Gastroesophageal sphincter (tissue), 4 donors: ENCODE data around the gene ATP9B. TPM values are rescaled to one million over a fixed set of nuclear protein-coding genes. Genes with fewer than 3 reads are reported as not detected.
"Not testable (repeated sequence)": the region's sequence is repeated elsewhere in the genome, so short reads cannot be mapped to it uniquely, and the experiment has no call there.

ENCODE experiments used
- ATAC-seq: fragments of 150-250 bp; one replicate; pipeline ENCODE4 v1.9.1; 2016; ENCODE audit warnings: mild to moderate bottlenecking, moderate library complexity
- H3K27ac ChIP-seq, 4 donors: fragments of 200-600 bp; sonication (generic) in 3 of 4; 1 replicate in 3 of 4; 2 replicates in 1 of 4; pipeline ENCODE4 v1.5.1; 2016 to 2019
- H3K27me3 ChIP-seq: fragments of 200-600 bp; sonication (generic); one replicate; pipeline ENCODE4 v1.5.1; 2019
- H3K36me3 ChIP-seq, 2 donors: fragments of 200-600 bp; sonication (generic); one replicate each; pipeline ENCODE4 v1.5.1; 2019; ENCODE audit warnings: control low read depth in 1 of 2
- H3K4me1 ChIP-seq, 3 donors: fragments of 200-600 bp; sonication (generic); 1 replicate in 2 of 3; 2 replicates in 1 of 3; pipeline ENCODE4 v1.5.1; 2016 to 2019; ENCODE audit warnings: control low read depth in 2 of 3
- H3K4me3 ChIP-seq, 2 donors: fragments of 200-600 bp; sonication (generic); one replicate each; pipeline ENCODE4 v1.5.1; 2019; ENCODE audit warnings: mild to moderate bottlenecking in 1 of 2, moderate library complexity in 1 of 2
- H3K9me3 ChIP-seq, 3 donors: fragments of 200-600 bp; sonication (generic); one replicate each; pipeline ENCODE4 v1.5.1; 2017 to 2019; ENCODE audit warnings: control low read depth in 2 of 3
- CTCF ChIP-seq, 4 experiments: fragments of 200-600 bp in 2 of 4; fragments of 450-650 bp in 2 of 4; sonication (generic) in 1 of 4; IDR thresholded peaks; one replicate each; pipeline ENCODE4 v1.5.1; 2017 to 2019; ENCODE audit warnings: antibody characterized with exemption in 4 of 4, mild to moderate bottlenecking in 2 of 4, moderate library complexity in 2 of 4
- EP300 ChIP-seq: sonication (generic); formaldehyde crosslinking; IDR thresholded peaks from one replicate; pipeline ENCODE4 v1.6.1; 2017; ENCODE audit warnings: antibody characterized with exemption, mild to moderate bottlenecking
- POLR2A ChIP-seq, 2 donors: fragments of 450-650 bp; IDR thresholded peaks; one replicate each; pipeline ENCODE4 v1.6.1; 2017; ENCODE audit warnings: antibody characterized with exemption in 2 of 2, mild to moderate bottlenecking in 2 of 2, moderate library complexity in 1 of 2
- POLR2AphosphoS5 ChIP-seq: sonication (generic); formaldehyde crosslinking; IDR thresholded peaks from one replicate; pipeline ENCODE4 v1.6.1; 2017; ENCODE audit warnings: antibody characterized with exemption
- whole genome bisulfite sequencing, 2 donors: methylation state at CpG; one replicate each; pipeline ENCODE4 v1.1.5; 2018; ENCODE audit warnings: low coverage in 1 of 2; 5-methylcytosine and 5-hydroxymethylcytosine counted together
- total RNA-seq, 4 donors: library from RNA; depleted of rRNA; stranded (reverse); fragments of >200 nt; gene quantifications; one replicate each; pipeline ENCODE4 v1.1.0, GENCODE V29; 2016

The ATP9B gene
- total RNA-seq, 4 donors from 2014 or later, result 16.6 to 48.7 (median 33.7) TPM

GRCh38 chr18:79070486-79070885 lies 1.3 kb downstream of the ATP9B start:
- H3K27ac ChIP-seq, result no peak overlapping the region
- H3K27me3 ChIP-seq, result no peaks in the 10 kb centered on the region
- H3K4me1 ChIP-seq, result peaks cover 0 to 32% (median 7%) of the 10 kb centered on the region in 3 donors
- TF ChIP-seq CTCF (IDR thresholded peaks at IDR 0.05) (no peak), EP300 (no peak), POLR2A (IDR thresholded peaks at IDR 0.05) (no peak), POLR2AphosphoS5 (no peak)
- H3K9me3 ChIP-seq, result no peaks in the 10 kb centered on the region
- H3K4me3 ChIP-seq, result peak overlapping the region; percentile 94 to 99
- ATAC-seq, result no peak
- H3K36me3 ChIP-seq, result no peaks in the 10 kb centered on the region
- WGBS, 2 donors, result 78 to 95% methylated on average over 3 of the region's 3 CpGs

DNA sequence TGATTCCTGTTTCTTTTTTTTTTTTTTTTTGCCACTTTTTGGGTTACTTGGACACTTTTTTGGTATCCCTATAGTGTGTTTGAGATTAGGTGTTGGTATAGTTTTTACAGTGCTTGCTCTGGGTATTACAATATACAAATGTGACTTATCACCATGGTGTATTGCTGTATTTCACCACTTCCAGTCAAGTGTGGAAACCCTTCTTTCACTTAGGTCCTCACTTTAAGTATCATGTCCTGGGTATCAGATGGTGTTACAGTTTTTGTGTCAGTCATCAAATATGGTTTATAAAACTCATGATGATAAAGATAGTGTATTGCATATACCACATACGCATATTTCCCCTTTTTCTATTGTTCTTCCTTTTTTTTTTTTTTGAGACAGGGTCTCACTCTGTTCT lies 1.8 kb downstream of the ATP9B start:
- H3K27me3 ChIP-seq, result no peaks in the 10 kb centered on the region
- no peaks in the 10 kb centered on the region for H3K36me3 ChIP-seq
- ATAC-seq, result no peak
- H3K4me1 ChIP-seq, result peaks cover 0 to 32% (median 7%) of the 10 kb centered on the region in 3 donors
- H3K9me3 ChIP-seq, result no peaks in the 10 kb centered on the region
- 83 to 100% methylated on average over 1 of the region's 1 CpG for WGBS, 2 donors
- TF ChIP-seq POLR2A (IDR thresholded peaks at IDR 0.05) (no peak), POLR2AphosphoS5 (no peak), CTCF (IDR thresholded peaks at IDR 0.05) (no peak), EP300 (no peak)
- no peak overlapping the region for H3K27ac ChIP-seq
- H3K4me3 ChIP-seq, result no peak overlapping the region

- no peak for ATAC-seq
- H3K27me3 ChIP-seq, result no peaks in the 10 kb centered on the region
- H3K27ac ChIP-seq, result no peak overlapping the region
- H3K4me3 ChIP-seq, result no peak overlapping the region
- H3K9me3 ChIP-seq, result no peaks in the 10 kb centered on the region
- H3K4me1 ChIP-seq, result peaks cover 0 to 32% (median 7%) of the 10 kb centered on the region in 3 donors
- H3K36me3 ChIP-seq, result no peaks in the 10 kb centered on the region
- TF ChIP-seq EP300, result no peak
- TF ChIP-seq CTCF (IDR thresholded peaks at IDR 0.05), result no peak
- no peak for TF ChIP-seq POLR2A (IDR thresholded peaks at IDR 0.05)
- no peak for TF ChIP-seq POLR2AphosphoS5
- 90 to 92% methylated on average over 2 of the region's 3 CpGs for WGBS, 2 donors
Observed at GRCh38 chr18:79071503-79072210, 2.5 kb downstream of the ATP9B start.

- H3K4me1 ChIP-seq, result peaks cover 0 to 32% (median 7%) of the 10 kb centered on the region in 3 donors
- H3K9me3 ChIP-seq, ATAC-seq, H3K27ac ChIP-seq, H3K27me3 ChIP-seq, H3K4me3 ChIP-seq, H3K36me3 ChIP-seq: not testable (repeated sequence)
- no CpG with 5 or more reads among the region's 27 CpGs for WGBS, 2 donors
Observed at GRCh38 chr18:79072655-79073054, 3.5 kb downstream of the ATP9B start.

DNA sequence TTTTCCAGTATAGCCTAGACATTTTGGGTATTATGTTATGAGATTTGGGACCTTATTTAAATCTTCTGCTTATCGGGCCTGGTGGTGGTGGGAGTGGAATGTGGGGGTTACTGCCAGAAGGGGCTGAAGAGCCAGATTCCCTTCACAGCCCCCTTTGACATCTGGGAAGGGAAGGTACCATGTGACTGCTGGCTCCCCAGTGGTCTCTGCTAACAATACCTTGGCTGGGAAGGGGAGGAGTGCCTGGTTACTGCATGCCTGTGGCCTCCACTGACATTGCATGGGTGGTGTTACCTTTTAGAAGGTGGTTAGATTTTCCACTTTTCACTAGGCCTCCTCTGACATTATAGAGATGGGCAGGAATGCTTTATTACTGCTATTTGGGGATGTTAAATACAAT lies 8.0 kb downstream of the ATP9B start:
- Histone ChIP-seq H3K4me1 (peaks cover 0 to 5% (median 0%) of the 10 kb centered on the region in 3 donors), H3K27me3 (no peaks in the 10 kb centered on the region), H3K9me3 (no peaks in the 10 kb centered on the region), H3K4me3 (no peak overlapping the region), H3K36me3 (peaks cover 0 to 6% of the 10 kb centered on the region in 2 donors), H3K27ac (no peak overlapping the region)
- TF ChIP-seq POLR2AphosphoS5 (no peak), EP300 (no peak), CTCF (IDR thresholded peaks at IDR 0.05) (no peak), POLR2A (IDR thresholded peaks at IDR 0.05) (no peak)
- ATAC-seq, result no peak
- 88% methylated on average over 1 of the region's 1 CpG; no CpG with 5 or more reads in 1 of the 2 donors for WGBS, 2 donors

- H3K4me3 ChIP-seq, H3K27me3 ChIP-seq, H3K9me3 ChIP-seq, H3K27ac ChIP-seq, H3K4me1 ChIP-seq, ATAC-seq: not testable (repeated sequence)
- H3K36me3 ChIP-seq, result peaks cover 0 to 20% of the 10 kb centered on the region in 2 donors
- 94 to 100% methylated on average over 3 to 5 of the region's 5 CpGs for WGBS, 2 donors
Observed at GRCh38 chr18:79078791-79079190, 9.6 kb downstream of the ATP9B start.
